GM12891 (cell line): Measurements from ENCODE around the gene ANKS1B.

ENCODE experiments used
- DNase-seq: peaks from one replicate; pipeline ENCODE4 v3.0.0; 2011; ENCODE audit warnings: low spot score; ENCODE audit not compliant: insufficient read length
- FAIRE-seq: peaks from 2 replicates; lab custom pipeline; 2011; peaks lifted over from hg19 to GRCh38; lab: Jason Lieb, UNC
- PAX5 ChIP-seq: IDR thresholded peaks from 2 replicates; pipeline ENCODE4 v1.6.1; 2011; ENCODE audit warnings: low read length, moderate library complexity, mild to moderate bottlenecking; ENCODE audit not compliant: insufficient read depth, severe bottlenecking
- POLR2A ChIP-seq: IDR thresholded peaks from 2 replicates; pipeline ENCODE4 v1.6.1; 2011; ENCODE audit warnings: low read depth, low read length, control low read depth
- POLR2AphosphoS5 ChIP-seq: IDR thresholded peaks from 2 replicates; pipeline ENCODE4 v1.6.1; 2011; ENCODE audit warnings: low read depth, low read length, control low read depth
- POU2F2 ChIP-seq: IDR thresholded peaks from 2 replicates; pipeline ENCODE4 v1.6.1; 2011; ENCODE audit warnings: low read depth, mild to moderate bottlenecking, control low read depth, low read length, moderate library complexity
- SPI1 ChIP-seq: IDR thresholded peaks from 2 replicates; pipeline ENCODE4 v1.6.1; 2011; ENCODE audit warnings: low read depth, low read length, control low read depth
- TAF1 ChIP-seq: IDR thresholded peaks from 2 replicates; pipeline ENCODE4 v1.6.1; 2011; ENCODE audit warnings: low read depth, low read length, control low read depth

Gene ANKS1B

DNA sequence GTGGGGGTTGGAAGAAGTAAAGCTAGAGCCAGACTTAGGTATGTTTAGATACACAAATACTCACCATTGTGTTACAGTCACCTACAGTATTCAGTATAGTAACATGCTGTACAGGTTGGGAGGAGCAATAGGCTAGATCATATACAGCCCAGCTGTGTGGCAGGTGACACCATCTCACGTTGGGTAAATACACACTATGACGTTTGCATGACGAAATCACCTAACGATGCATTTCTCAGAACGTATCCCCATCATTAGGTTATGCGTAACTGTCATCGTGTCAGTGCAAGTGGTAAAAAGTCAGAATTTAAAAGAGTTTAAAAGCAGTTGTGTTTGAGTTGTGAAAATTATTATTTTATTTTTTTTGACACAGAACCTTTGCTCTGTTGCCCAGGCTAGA, 1172.5 kb downstream of the ANKS1B start:
- TF ChIP-seq TAF1 (no peak), POU2F2 (no peak), SPI1 (no peak), POLR2A (no peak), POLR2AphosphoS5 (no peak), PAX5 (no peak)
- FAIRE-seq (no peak), DNase-seq (no peak)

DNA sequence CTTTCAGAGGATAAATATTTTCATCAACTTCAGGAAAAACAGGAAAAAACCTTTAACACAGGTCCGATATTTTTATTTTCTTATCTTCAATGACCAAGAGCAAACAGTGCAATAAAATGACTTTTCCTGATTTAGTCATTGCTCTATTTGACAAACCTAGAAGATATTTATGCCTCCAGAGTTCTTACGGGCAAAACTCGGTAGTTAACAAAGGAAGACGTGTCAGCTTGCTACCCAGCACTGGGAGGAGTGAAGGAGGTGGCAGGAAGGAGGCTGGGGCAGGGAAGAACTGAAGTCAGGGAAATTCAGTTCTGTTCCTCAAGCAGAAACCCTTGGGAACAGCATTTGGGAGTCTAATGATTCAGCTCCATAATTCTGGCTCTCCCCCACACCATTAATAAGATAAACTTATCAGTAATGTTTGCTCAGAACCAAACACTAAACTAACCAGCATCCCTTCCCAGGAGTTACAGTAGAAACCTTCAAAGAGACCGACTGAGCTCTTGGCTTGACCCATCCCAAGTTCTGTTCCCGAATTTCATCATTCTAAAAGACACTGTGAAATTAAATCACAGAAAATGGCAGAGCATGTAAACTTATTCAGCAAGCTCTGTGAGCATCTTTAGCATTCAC, 1176.4 kb downstream of the ANKS1B start:
- FAIRE-seq: no peak
- DNase-seq: no peak
- TF ChIP-seq POLR2A (no peak), SPI1 (no peak), TAF1 (no peak), POU2F2 (no peak), POLR2AphosphoS5 (no peak), PAX5 (no peak)

GRCh38 chr12:98807187-98807586, 1177.5 kb downstream of the ANKS1B start:
- FAIRE-seq: no peak
- no peak for DNase-seq
- TF ChIP-seq TAF1: no peak
- no peak for TF ChIP-seq SPI1
- TF ChIP-seq POLR2A: no peak
- TF ChIP-seq PAX5: no peak
- TF ChIP-seq POU2F2: no peak
- TF ChIP-seq POLR2AphosphoS5: no peak

DNA sequence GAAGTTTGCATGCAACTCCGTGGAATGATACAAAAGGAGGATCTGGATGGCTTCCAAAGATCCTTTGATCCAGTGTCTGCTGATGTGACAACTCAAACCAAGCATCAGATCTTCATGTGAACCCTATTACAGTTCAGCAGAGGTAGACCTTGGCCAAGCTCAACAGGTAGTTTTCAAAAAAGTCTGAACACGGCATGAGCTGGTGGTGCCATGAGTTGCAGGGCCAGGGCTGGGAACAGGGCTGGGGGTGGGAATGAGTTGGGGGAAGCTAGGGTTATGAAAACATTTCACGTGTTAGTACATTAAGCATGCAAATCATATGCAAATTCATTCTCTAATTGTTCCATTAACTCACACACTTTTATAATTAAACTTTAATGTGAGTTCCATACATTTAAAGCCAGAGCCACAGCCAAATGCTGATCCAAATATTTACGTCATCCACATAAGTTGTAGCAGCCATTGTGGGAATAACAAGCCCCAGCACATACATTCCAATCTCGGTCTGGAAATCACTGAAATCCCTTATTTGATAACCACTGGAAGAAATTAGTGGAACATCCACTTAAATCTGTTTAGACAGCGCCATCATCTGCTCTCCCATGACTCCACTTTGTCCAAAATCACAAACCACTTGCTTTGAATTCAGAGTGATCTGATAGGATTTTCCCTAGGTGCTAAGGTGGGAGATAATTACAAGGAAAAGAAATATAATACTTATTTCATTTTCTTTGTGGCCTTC, 1181.1 kb downstream of the ANKS1B start:
- no peak for DNase-seq
- no peak for FAIRE-seq
- TF ChIP-seq POLR2A (no peak), PAX5 (no peak), POU2F2 (no peak), SPI1 (no peak), POLR2AphosphoS5 (no peak), TAF1 (no peak)

DNA sequence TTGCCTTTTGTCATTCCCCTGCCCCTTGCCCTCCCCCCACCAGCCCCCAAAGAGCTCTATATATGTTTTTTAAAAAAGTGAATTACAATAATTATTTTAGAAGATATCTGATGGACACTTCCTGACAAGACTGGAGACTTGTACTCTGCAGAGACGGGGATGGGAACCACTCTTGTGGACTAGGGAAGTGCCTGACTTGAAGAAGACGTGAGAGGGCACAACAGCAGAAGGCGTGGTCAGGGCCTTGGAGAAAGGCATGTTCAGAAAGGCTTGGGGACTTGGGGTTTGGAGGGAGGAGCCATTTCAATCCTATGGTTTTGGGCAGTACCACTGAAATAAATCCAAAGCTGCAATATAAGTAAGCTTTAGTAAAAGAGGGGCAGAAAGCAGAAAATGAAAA, 1184.9 kb downstream of the ANKS1B start:
- DNase-seq: no peak
- TF ChIP-seq POLR2AphosphoS5 (no peak), POU2F2 (no peak)
- no peak for FAIRE-seq

DNA sequence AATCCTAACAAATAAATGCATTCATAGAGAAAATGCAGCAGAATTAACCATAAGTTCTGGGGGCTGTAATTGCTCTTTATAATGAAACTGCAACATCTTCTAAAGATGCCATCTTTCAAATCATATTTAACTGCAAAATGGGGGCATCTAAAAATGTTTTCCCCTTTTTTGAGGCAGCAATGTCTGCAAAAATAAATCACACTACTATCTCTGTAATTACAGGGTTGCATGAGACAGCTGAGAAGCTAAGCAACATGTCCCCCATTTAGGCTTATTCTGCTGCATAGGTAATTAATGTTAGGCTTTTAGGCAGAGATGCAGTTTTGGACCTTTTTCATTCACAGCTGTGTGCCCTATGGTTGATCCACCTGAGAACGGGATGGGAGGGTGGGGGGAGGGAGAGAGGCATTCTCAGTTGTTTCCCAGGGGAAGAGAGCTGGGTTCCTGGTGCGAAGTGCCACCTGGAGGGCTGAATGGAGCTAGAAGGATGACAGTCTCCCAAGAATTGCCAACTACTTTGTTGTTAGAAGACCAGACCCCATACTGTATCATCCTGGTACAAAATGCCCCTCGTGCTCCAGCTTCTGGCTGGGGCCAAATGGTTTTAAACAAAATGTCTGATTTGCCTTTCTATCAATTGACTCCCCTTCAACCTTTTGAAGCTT, 1185.5 kb downstream of the ANKS1B start:
- TF ChIP-seq TAF1: no peak
- TF ChIP-seq POLR2A: no peak
- TF ChIP-seq SPI1: no peak
- no peak for TF ChIP-seq POLR2AphosphoS5
- no peak for TF ChIP-seq POU2F2
- no peak for TF ChIP-seq PAX5
- FAIRE-seq: no peak
- no peak for DNase-seq

- TF ChIP-seq SPI1: no peak
- TF ChIP-seq POLR2AphosphoS5: no peak
- no peak for TF ChIP-seq POU2F2
- no peak for TF ChIP-seq TAF1
- TF ChIP-seq PAX5: no peak
- no peak for TF ChIP-seq POLR2A
- no peak for FAIRE-seq
- no peak for DNase-seq
These were observed 1187.5 kb downstream of the ANKS1B start for GRCh38 chr12:98797200-98797599.

DNA sequence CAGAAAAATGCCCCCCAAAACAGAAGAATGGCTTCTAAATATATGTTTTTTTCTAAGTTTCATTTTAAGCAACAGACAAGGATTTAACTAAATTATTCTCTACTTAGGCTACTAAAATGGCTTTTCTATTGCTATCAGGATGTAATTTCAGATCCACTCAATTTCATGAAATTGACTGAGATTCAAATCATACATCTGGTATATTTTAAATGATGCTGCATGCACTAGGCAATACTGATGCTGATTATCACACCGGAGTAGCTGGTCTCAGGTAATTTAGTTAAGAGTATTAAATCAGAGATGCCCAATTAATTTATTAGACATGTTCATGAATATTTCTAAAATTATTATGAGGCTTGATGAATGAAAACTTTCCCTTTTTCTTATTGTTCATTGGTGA, 1188.0 kb downstream of the ANKS1B start:
- DNase-seq (no peak), FAIRE-seq (no peak)
- TF ChIP-seq POU2F2 (no peak), TAF1 (no peak)

DNA sequence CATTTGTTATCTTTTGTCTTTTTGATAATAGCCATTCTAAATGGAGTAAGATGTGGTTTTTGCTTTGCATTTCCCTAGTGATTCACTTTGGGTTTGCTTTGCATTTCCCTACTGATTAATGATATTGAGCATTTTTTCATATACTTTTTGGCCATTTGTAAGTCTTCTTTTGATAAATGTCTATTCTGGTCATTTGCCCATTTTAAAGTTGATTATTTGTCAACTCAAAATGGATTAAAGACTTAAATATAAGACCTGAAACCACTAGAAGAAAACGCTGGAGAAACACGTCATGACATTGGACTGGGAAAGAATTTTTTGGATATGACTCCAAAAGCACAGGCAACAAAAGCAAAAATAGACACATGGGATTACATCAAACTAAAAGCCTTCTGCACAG, 1191.6 kb downstream of the ANKS1B start:
- TF ChIP-seq PAX5: no peak
- DNase-seq (no peak), FAIRE-seq (no peak)

DNA sequence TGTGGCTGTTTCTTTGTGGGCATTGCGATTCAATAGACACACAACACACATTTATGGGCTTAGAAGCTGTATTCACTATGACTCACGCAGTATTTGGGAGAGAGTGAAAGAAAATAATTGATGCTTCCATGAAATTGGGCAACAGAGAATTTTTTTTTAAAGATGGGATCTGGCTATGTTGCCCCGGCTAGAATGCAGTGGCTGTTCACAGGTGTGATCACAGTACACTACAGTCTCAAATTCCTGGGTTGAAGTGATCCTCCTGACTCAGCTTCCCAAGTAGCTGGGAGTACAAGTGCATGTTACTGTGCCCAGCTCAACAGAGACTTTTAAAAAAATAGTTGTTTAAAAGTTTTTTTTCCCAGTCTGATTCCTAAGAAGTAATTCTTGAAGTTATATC, 1193.3 kb downstream of the ANKS1B start:
- no peak for FAIRE-seq

DNA sequence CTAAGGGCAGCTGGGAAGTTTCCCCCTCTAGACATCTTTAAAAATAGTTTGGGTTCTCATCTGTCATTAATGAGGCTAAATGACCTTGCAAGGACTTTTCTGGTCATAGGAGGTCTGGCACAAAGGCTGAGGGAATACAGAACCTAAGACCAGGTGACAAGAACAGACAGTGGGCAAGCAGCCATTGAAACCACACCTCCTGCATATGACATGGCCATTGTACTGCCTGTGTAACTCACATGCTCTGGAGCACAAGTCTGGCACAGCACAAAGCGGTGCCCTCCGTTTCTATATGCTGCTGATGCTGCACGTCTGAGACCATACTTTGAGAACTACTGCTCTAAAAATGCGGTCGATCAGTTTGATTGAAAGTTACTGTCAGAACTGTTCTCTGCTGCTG, 1196.3 kb downstream of the ANKS1B start:
- FAIRE-seq (no peak), DNase-seq (no peak)

More for the DNA sequence above, 1193.3 kb downstream of the ANKS1B start:
- no peak for DNase-seq
- TF ChIP-seq SPI1 (no peak), PAX5 (no peak), POU2F2 (no peak), POLR2A (no peak), POLR2AphosphoS5 (no peak), TAF1 (no peak)

More for the DNA sequence above, 1196.3 kb downstream of the ANKS1B start:
- no peak for TF ChIP-seq SPI1
- TF ChIP-seq PAX5: no peak
- TF ChIP-seq TAF1: no peak
- TF ChIP-seq POLR2AphosphoS5: no peak
- no peak for TF ChIP-seq POLR2A
- no peak for TF ChIP-seq POU2F2
